GM15510 (cell line): ENCODE measurements around the gene EFTUD2.

Source experiments
- POLR2A ChIP-seq: IDR thresholded peaks from 3 replicates; pipeline ENCODE4 v1.6.1; 2011; ENCODE audit warnings: borderline replicate concordance; ENCODE audit not compliant: insufficient read length; ENCODE audit errors: extremely low read depth

Gene EFTUD2

GRCh38 chr17:44907729-44908470 lies 8.7 kb upstream of the EFTUD2 start:
- no peak for TF ChIP-seq POLR2A

DNA sequence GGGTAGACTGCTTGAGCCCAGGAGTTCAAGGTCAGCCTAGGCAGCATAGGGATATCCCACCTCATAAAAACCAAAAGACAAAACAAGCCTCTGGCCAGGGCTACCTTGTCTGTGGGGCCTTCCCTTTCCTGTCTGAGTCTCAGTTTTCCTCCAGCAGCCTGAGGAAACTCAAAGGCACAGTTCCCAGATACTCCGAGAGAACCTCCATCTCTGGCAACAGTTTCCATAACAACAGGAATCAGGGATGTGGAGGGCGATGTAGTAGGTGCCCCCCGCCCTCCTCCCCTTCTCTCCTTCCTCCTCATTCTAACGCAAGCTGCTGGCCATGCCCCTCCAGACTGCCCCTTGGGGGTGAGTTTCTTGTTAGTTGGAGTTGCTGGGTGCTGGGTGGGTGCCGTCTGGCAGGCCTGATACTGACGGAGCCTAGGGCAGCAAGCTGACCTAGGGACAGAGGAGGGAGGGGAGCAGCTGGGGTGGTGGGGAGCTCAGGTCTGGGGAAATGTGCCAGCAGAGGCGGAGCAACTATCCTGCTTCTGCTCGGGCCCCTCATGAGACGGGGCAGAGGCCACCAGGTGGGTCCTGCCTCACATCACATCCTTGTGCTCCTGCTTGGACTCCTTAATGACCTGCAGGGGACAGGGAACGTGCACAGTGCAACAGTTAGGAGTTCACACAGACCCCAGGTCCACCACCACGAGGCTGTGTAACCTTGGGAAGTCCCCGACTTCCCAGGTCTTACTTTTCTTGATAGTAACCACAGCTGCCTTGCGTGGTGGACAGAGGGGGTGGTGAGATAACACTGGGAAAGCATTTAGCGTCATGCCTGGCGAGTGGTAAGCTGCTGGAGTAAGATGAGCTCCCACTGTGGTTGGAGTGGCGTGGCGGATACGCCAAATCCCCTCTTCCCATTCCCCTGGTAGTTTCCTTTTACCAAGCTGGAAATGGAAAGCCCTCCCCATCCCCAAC lies 7.8 kb upstream of the EFTUD2 start:
- no peak for TF ChIP-seq POLR2A

- TF ChIP-seq POLR2A: no peak
These were observed 6.9 kb upstream of the EFTUD2 start for GRCh38 chr17:44906010-44906646.

GRCh38 chr17:44905006-44906000 lies 6.1 kb upstream of the EFTUD2 start:
- no peak for TF ChIP-seq POLR2A

- no peak for TF ChIP-seq POLR2A
These were observed 5.0 kb upstream of the EFTUD2 start for GRCh38 chr17:44904001-44904984.

DNA sequence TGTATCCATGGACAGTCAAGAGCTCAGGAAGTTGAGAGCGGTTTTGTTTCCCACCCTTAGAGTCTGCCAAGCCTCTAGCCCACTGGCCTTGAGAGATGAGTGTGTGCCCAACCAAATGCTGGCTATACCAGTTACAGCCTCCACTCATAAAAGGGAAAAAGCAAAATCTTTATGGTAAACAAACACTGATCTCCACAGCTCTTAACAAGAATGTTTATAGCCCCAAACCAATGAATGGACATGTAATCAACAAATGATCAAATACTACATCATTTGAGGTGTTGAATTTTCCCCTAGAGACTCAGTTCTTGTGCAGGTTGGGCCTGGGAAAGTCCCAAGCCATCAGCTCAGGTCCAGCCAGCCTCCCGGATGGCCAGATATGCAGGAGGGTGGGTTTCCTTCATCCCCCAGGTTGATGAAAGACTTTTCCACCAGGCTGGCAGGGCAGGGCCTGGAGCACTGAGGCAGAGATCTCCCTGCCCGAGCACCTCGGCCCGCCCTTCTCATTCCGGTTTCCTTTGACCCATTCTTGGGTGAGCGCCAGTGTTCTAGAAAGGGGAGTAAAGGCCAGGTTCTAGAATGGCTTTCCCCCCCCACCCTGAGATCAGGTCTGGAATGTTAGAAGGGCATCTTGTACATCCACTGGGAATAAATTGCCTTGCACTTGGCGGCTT lies 3.9 kb upstream of the EFTUD2 start:
- no peak for TF ChIP-seq POLR2A

GRCh38 chr17:44902135-44902760 lies 3.0 kb upstream of the EFTUD2 start:
- no peak for TF ChIP-seq POLR2A

DNA sequence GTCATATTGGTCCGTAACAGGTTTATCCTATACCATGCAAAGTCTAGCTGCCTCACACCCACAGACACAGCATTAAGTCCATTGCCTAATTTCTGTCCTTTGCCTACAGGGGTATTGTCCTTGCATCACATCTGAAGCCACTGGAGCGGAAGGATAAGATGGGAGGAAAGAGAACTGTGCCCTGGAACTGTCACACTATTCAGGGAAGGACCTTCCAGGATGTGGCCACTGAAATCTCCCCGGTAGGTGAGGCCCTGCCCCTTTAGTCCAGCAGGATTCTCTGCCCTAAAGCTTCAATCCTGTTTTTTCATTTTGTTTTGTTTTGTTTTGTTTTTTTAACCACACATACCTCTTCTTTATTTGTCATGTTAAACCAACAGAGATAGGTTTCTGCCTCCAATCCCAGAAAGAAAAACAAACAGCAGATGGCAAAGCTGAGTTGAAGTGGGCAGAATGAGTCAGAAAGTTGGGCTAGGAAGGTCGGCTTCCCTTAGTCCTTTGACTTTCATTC lies 2.2 kb upstream of the EFTUD2 start:
- no peak for TF ChIP-seq POLR2A

GRCh38 chr17:44900894-44901293 lies 1.6 kb upstream of the EFTUD2 start:
- TF ChIP-seq POLR2A: no peak

- no peak for TF ChIP-seq POLR2A
These were observed 524 bp downstream of the EFTUD2 start for GRCh38 chr17:44898768-44899073.

GRCh38 chr17:44894642-44895041 lies 4.6 kb downstream of the EFTUD2 start:
- TF ChIP-seq POLR2A: no peak

DNA sequence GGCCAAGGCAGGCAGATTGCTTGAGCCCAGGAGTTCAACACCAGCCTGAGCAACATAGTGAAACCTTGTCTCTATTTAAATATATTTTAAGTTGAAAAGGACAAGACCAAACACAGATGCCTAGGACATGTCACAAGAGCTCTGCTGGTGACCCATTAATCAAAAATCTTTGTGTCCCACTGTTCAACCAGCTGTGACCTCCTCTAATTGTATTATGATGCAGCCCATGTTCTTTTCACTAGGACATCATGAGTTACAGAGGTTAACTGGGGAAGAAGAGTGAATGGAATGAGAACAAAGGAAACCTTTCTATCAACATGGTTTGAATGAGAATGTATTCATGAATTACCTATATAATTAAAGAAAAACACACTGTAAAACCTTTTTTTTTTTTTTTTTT lies 7.0 kb downstream of the EFTUD2 start:
- no peak for TF ChIP-seq POLR2A

- no peak for TF ChIP-seq POLR2A
These were observed 10.2 kb downstream of the EFTUD2 start for GRCh38 chr17:44889003-44889402.
